Endothelial cell of umbilical vein (primary cell): ENCODE results near the gene VWA8. TPM values are rescaled to one million over a fixed set of nuclear protein-coding genes. Genes with fewer than 3 reads are reported as not detected.

Experiments
- BruUV-seq: library from RNA; stranded (reverse); fragments of 400-500 nt; replicated peaks from 2 replicates; lab custom pipeline; 2021; lab: Mats Ljungman, UMichigan
- CTCF ChIA-PET: fragments of 300-600, 350-600 bp; sonication (Branson Sonifier 250); formaldehyde crosslinking; loops from one replicate; lab custom pipeline; 2021; ENCODE audit warnings: antibody characterized with exemption, inconsistent platforms; lab: Charles Lee
- POLR2A ChIA-PET: fragments of 300-600, 350-600 bp; sonication (Branson Sonifier 250); formaldehyde crosslinking; loops from one replicate; lab custom pipeline; 2021; ENCODE audit warnings: antibody characterized with exemption, inconsistent platforms; lab: Charles Lee
- DNase-seq: peaks from one replicate; pipeline ENCODE4 v3.0.0-alpha.2; 2011; ENCODE audit warnings: low read depth, low spot score
- FAIRE-seq: peaks from 2 replicates; lab custom pipeline; 2011; peaks lifted over from hg19 to GRCh38; lab: Jason Lieb, UNC
- H2AFZ ChIP-seq: 2 replicates; pipeline ENCODE4 v1.6.0; 2012; ENCODE audit warnings: low read depth, low read length, control low read depth, inconsistent platforms
- H3K27ac ChIP-seq: 2 replicates; pipeline ENCODE4 v1.5.1; 2011; ENCODE audit warnings: low read depth, mild to moderate bottlenecking, control low read depth, low read length, moderate library complexity; ENCODE audit not compliant: insufficient read depth
- H3K27me3 ChIP-seq, 2 experiments: 2 replicates each; pipeline versions ENCODE4 v1.6.0 to v1.6.1; 2011; ENCODE audit warnings: low read length in 2 of 2, mixed read lengths in 1 of 2; ENCODE audit not compliant: control insufficient read depth in 2 of 2, insufficient read depth in 2 of 2
- H3K36me3 ChIP-seq, 2 experiments: 2 replicates in 1 of 2; 3 replicates in 1 of 2; pipeline ENCODE4 v1.5.1; 2011; ENCODE audit warnings: low read length in 2 of 2, mild to moderate bottlenecking in 1 of 2, moderate library complexity in 1 of 2; ENCODE audit not compliant: control insufficient read depth in 2 of 2, insufficient read depth in 2 of 2; ENCODE audit errors: extremely low read depth in 1 of 2
- H3K4me1 ChIP-seq: 3 replicates; pipeline ENCODE4 v1.5.1; 2011; ENCODE audit warnings: mild to moderate bottlenecking, low read length; ENCODE audit not compliant: control insufficient read depth, insufficient read depth; ENCODE audit errors: extremely low read depth
- H3K4me2 ChIP-seq: 2 replicates; pipeline ENCODE4 v1.6.1; 2011; ENCODE audit warnings: low read length, control low read depth, mixed read lengths; ENCODE audit not compliant: insufficient read depth
- H3K4me3 ChIP-seq, 3 experiments: fragments of 200-600 bp in 1 of 3; sonication (generic), shearing (Covaris generic) in 1 of 3; replicated peaks in 1 of 3; 2 replicates each; pipeline ENCODE4 v1.5.1; 2011 to 2016; ENCODE audit warnings: control low read depth in 3 of 3, low read length in 3 of 3, mild to moderate bottlenecking in 2 of 3, inconsistent platforms in 1 of 3, low read depth in 1 of 3, moderate library complexity in 1 of 3; ENCODE audit not compliant: insufficient read depth in 1 of 3
- H3K79me2 ChIP-seq: 2 replicates; pipeline ENCODE4 v1.6.0; 2012; ENCODE audit warnings: low read length, inconsistent platforms; ENCODE audit not compliant: control insufficient read depth, insufficient read depth
- H3K9ac ChIP-seq: replicated peaks from 2 replicates; pipeline ENCODE3; 2011; ENCODE audit warnings: low read length, control low read depth; ENCODE audit not compliant: insufficient read depth; ENCODE audit errors: extremely low read depth
- H3K9me1 ChIP-seq: replicated peaks from 3 replicates; pipeline ENCODE4 v1.6.0; 2011; ENCODE audit warnings: mild to moderate bottlenecking, low read length; ENCODE audit not compliant: control insufficient read depth, insufficient read depth; ENCODE audit errors: extremely low read depth
- H3K9me3 ChIP-seq: replicated peaks from 2 replicates; pipeline ENCODE4 v1.5.1; 2012; ENCODE audit warnings: low read length, inconsistent platforms; ENCODE audit not compliant: control insufficient read depth, insufficient read depth
- H4K20me1 ChIP-seq: replicated peaks from 2 replicates; pipeline ENCODE3; 2011; ENCODE audit warnings: mild to moderate bottlenecking, low read length; ENCODE audit not compliant: control insufficient read depth, insufficient read depth; ENCODE audit errors: extremely low read depth
- CTCF ChIP-seq, 2 donors: IDR thresholded peaks; 1 replicate in 1 of 2; 2 replicates in 1 of 2; pipeline ENCODE4 v1.5.1; 2011; ENCODE audit warnings: low read length in 2 of 2, mild to moderate bottlenecking in 2 of 2, moderate library complexity in 2 of 2, control low read depth in 1 of 2, inconsistent platforms in 1 of 2, low read depth in 1 of 2; ENCODE audit not compliant: insufficient read depth in 1 of 2; ENCODE audit errors: extremely low read depth in 1 of 2
- EZH2 ChIP-seq: IDR thresholded peaks from 2 replicates; pipeline ENCODE4 v1.6.1; 2012; ENCODE audit warnings: borderline replicate concordance, low read depth, mild to moderate bottlenecking, moderate library complexity, low read length, inconsistent platforms; ENCODE audit not compliant: severe bottlenecking
- FOS ChIP-seq: IDR thresholded peaks from 2 replicates; pipeline ENCODE4 v1.6.1; 2011; ENCODE audit warnings: mild to moderate bottlenecking, low read length, moderate library complexity, borderline replicate concordance; ENCODE audit not compliant: insufficient read depth
- GATA2 ChIP-seq: IDR thresholded peaks from 2 replicates; pipeline ENCODE4 v1.7.0; 2011; ENCODE audit warnings: low read depth, mild to moderate bottlenecking, moderate library complexity, mixed read lengths, low read length; ENCODE audit not compliant: insufficient read length, insufficient read depth
- JUN ChIP-seq: IDR thresholded peaks from 2 replicates; pipeline ENCODE4 v1.6.1; 2011; ENCODE audit warnings: borderline replicate concordance, low read depth; ENCODE audit not compliant: insufficient read length, insufficient read depth
- MAX ChIP-seq: IDR thresholded peaks from 2 replicates; pipeline ENCODE4 v1.6.1; 2011; ENCODE audit not compliant: insufficient read depth, insufficient read length
- MYC ChIP-seq: IDR thresholded peaks from one replicate; pipeline ENCODE4 v1.6.1; 2011; ENCODE audit warnings: mild to moderate bottlenecking, low read depth, low read length
- POLR2A ChIP-seq: IDR thresholded peaks from 2 replicates; pipeline ENCODE4 v1.6.1; 2012; ENCODE audit warnings: low read depth, mild to moderate bottlenecking, control low read depth, low read length
- POLR2AphosphoS5 ChIP-seq: IDR thresholded peaks from 2 replicates; pipeline ENCODE4 v1.6.1; 2012; ENCODE audit warnings: low read depth, mild to moderate bottlenecking, control low read depth, low read length, moderate library complexity; ENCODE audit not compliant: insufficient read depth
- dilution Hi-C: fragments of 300-500 bp; cut with MboI; formaldehyde crosslinking; loops from one replicate; pipeline ENCODE4 v1.15.0; 2019; ENCODE audit warnings: low sequenced_read_pairs; ENCODE audit not compliant: extremely low pct_ligation_motif_present
- intact Hi-C: fragments of 100-400 bp; cut with micrococcal nuclease; formaldehyde crosslinking; loops from one replicate; pipeline ENCODE4 v1.10.0; 2022
- polyA plus RNA-seq, 4 experiments: library from polyadenylated mRNA; depleted of rRNA in 3 of 4; stranded (reverse) in 3 of 4; unstranded in 1 of 4; fragments of >200 nt; gene quantifications; 2 replicates each; pipeline versions ENCODE4 v1.2.1 to v1.2.3, GENCODE V29; 2011 to 2012; ENCODE audit warnings: missing spikeins in 1 of 4
- total RNA-seq: library from RNA; stranded (reverse); gene quantifications from 2 replicates; pipeline ENCODE4 v1.2.3, GENCODE V29; 2021

Gene VWA8
- total and polyA plus RNA-seq, 2 donors (not counting 3 experiments of a cell fraction or from before 2014, with no cell fraction given): 2.9 to 11.3 TPM

GRCh38 chr13:41682001-41682400 is 278.9 kb downstream of the VWA8 start:
- Histone ChIP-seq H3K9ac (no peak overlapping the region), H3K4me2 (no peak overlapping the region), H3K27ac (no peak overlapping the region), H3K9me1 (no peaks in the 10 kb centered on the region), H2AFZ (no peak overlapping the region), H3K27me3 (no peaks in the 10 kb centered on the region), H3K9me3 (no peaks in the 10 kb centered on the region), H3K79me2 (no peaks in the 10 kb centered on the region), H3K4me3 (no peak overlapping the region), H4K20me1 (no peaks in the 10 kb centered on the region), H3K36me3 (no peaks in the 10 kb centered on the region), H3K4me1 (no peaks in the 10 kb centered on the region)
- DNase-seq (no peak), FAIRE-seq (peak; percentile 26)
- intact Hi-C loops: no loop called here
- CTCF ChIA-PET: no interaction called here
- TF ChIP-seq EZH2: no peak
- TF ChIP-seq POLR2A: no peak
- no peak for TF ChIP-seq GATA2
- no peak for TF ChIP-seq JUN
- TF ChIP-seq POLR2AphosphoS5: no peak
- no peak for TF ChIP-seq FOS
- no peak for TF ChIP-seq CTCF (IDR thresholded peaks at IDR 0.05; ENCODE audit: extremely low read depth in 1 of 2, insufficient read depth in 1 of 2, low read depth in 1 of 2, low read length in 2 of 2)
- no peak for TF ChIP-seq MYC
- no peak for TF ChIP-seq MAX
- dilution Hi-C loops: no loop called here
- BruUV-seq: no TSS peak
- POLR2A ChIA-PET: no interaction called here
